Measurements from ENCODE around the gene NUDT19.
A peak's percentile ranks its signal among the peaks of the same experiment; 100 is the strongest.

NUDT19 gene

GRCh38 chr19:32674931-32675719, 16.5 kb upstream of the NUDT19 start, which contains the start of gene ANKRD27:
ANKRD27 (minus strand) TSS chr19:32675180; CDS start chr19:32659015, 16,165 bp downstream.
- TF ChIP-seq, protein P1, sequence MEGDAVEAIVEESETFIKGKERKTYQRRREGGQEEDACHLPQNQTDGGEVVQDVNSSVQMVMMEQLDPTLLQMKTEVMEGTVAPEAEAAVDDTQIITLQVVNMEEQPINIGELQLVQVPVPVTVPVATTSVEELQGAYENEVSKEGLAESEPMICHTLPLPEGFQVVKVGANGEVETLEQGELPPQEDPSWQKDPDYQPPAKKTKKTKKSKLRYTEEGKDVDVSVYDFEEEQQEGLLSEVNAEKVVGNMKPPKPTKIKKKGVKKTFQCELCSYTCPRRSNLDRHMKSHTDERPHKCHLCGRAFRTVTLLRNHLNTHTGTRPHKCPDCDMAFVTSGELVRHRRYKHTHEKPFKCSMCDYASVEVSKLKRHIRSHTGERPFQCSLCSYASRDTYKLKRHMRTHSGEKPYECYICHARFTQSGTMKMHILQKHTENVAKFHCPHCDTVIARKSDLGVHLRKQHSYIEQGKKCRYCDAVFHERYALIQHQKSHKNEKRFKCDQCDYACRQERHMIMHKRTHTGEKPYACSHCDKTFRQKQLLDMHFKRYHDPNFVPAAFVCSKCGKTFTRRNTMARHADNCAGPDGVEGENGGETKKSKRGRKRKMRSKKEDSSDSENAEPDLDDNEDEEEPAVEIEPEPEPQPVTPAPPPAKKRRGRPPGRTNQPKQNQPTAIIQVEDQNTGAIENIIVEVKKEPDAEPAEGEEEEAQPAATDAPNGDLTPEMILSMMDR (IDR thresholded peaks at IDR 0.05; ENCODE audit: insufficient read depth, low read depth, low read length, missing control alignments): no peak
- H3K4me3 ChIP-seq (ENCODE audit: low read depth, low read length): peak within 1 kb of the TSS; percentile 74
- DNase-seq (ENCODE audit: low read depth): peak; percentile 99

DNA sequence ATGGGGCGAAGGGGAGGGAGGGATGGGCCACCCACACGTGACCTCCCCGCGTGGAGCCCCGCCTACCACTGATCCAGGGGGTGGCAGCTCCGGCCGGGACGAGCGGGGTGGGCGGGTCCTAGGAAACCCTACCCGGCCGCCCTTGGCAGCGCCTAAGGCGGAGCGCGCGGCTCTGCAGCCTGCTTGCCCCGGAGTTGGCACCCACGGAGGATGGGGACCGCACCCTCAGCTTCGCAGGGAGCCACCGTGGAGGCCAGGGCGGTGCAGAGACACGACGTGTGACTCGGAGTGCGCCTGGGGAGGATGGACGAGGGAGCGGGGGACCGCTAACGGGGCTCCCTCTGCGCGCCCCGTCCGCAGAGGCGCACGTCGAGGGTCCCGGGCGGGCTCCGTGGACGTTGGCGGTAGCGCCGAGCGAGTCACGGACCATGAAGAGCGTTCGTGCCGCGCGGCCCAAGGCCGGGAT, 15.9 kb upstream of the NUDT19 start, which contains the start of gene RGS9BP:
Gene RGS9BP, plus strand, starts transcription at position 129 of the 466 bp plus-strand sequence. CDS start 416 bp downstream, outside the sequence.
- TF ChIP-seq, protein P1 (IDR thresholded peaks at IDR 0.05; ENCODE audit: insufficient read depth, low read depth, low read length, missing control alignments): no peak
- DNase-seq (ENCODE audit: low read depth): peak; percentile 72
- peak within 1 kb of the TSS; percentile 74 for H3K4me3 ChIP-seq (ENCODE audit: low read depth, low read length)

DNA sequence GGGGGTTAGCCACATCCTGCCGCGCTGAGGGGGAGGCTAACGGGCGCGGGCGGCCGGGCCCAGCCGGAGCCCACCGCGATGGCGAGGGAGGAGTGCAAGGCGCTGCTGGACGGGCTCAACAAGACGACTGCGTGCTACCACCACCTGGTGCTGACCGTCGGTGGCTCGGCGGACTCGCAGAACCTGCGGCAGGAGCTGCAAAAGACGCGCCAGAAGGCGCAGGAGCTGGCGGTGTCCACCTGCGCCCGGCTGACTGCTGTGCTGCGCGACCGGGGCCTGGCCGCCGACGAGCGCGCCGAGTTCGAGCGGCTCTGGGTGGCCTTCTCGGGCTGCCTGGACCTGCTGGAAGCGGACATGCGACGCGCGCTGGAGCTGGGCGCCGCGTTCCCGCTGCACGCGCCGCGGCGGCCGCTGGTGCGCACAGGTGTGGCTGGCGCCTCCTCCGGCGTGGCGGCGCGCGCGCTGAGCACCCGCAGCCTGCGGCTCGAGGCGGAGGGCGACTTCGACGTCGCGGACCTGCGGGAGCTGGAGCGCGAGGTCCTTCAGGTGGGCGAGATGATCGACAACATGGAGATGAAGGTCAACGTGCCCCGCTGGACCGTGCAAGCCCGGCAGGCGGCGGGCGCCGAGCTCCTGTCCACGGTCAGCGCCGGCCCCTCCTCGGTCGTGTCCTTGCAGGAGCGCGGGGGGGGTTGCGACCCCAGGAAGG, 15.3 kb upstream of the NUDT19 start:
- peak overlapping the region; percentile 74 for H3K4me3 ChIP-seq (ENCODE audit: low read depth, low read length)
- no peak for DNase-seq (ENCODE audit: low read depth)
- TF ChIP-seq, protein P1 (IDR thresholded peaks at IDR 0.05; ENCODE audit: insufficient read depth, low read depth, low read length, missing control alignments): no peak

- DNase-seq (ENCODE audit: low read depth): no peak
- TF ChIP-seq, protein P1 (IDR thresholded peaks at IDR 0.05; ENCODE audit: insufficient read depth, low read depth, low read length, missing control alignments): no peak
- H3K4me3 ChIP-seq (ENCODE audit: low read depth, low read length): no peak overlapping the region
Observed at GRCh38 chr19:32676895-32677359, 14.7 kb upstream of the NUDT19 start.

GRCh38 chr19:32677657-32678056, 14.0 kb upstream of the NUDT19 start:
- H3K4me3 ChIP-seq (ENCODE audit: low read depth, low read length): no peak overlapping the region
- no peak for DNase-seq (ENCODE audit: low read depth)
- TF ChIP-seq, protein P1 (IDR thresholded peaks at IDR 0.05; ENCODE audit: insufficient read depth, low read depth, low read length, missing control alignments): no peak

GRCh38 chr19:32680986-32681385, 10.6 kb upstream of the NUDT19 start:
- TF ChIP-seq, protein P1 (IDR thresholded peaks at IDR 0.05; ENCODE audit: insufficient read depth, low read depth, low read length, missing control alignments): no peak
- no peak overlapping the region for H3K4me3 ChIP-seq (ENCODE audit: low read depth, low read length)
- no peak for DNase-seq (ENCODE audit: low read depth)
